SKM-1 (cell line): Measurements from ENCODE around the gene AP2B1.

Experiments
- DNase-seq: peaks from one replicate; lab custom pipeline; 2025; ENCODE audit not compliant: unreplicated experiment; lab: John Stamatoyannopoulos, UW

AP2B1 gene

GRCh38 chr17:35768797-35769196 is 181.7 kb downstream of the AP2B1 start:
- DNase-seq: no peak

DNA sequence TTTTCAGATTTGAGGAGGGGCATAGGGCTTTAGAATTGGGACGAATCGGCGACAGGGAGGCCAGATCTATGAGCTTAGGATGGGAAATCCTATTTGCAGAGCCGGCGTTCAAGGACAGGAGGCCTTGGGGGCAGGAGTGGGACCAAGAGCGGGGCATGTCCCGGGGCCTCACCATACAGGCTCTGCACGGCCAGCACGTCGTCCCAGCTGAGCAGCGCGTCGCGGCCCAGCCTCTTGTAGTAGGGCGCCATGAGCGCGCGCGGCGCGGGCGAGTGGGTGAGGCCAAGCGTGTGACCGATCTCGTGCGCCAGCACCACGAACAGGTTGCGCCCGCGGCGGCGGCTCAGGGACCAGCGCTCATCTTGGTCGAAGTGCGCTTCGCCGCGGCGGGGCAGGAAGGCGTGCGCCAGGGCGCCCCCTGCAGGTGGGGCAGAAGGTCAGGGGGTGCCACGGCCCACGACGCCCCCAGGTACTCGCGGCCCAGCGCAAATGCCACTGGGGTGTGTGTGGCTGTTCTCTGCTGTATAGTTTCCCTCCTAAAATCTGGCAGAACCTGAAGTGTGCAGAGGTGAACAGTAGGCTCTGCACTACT is 182.9 kb downstream of the AP2B1 start:
- no peak for DNase-seq

- DNase-seq: no peak
Measured at GRCh38 chr17:35773129-35773528, 186.0 kb downstream of the AP2B1 start.

DNA sequence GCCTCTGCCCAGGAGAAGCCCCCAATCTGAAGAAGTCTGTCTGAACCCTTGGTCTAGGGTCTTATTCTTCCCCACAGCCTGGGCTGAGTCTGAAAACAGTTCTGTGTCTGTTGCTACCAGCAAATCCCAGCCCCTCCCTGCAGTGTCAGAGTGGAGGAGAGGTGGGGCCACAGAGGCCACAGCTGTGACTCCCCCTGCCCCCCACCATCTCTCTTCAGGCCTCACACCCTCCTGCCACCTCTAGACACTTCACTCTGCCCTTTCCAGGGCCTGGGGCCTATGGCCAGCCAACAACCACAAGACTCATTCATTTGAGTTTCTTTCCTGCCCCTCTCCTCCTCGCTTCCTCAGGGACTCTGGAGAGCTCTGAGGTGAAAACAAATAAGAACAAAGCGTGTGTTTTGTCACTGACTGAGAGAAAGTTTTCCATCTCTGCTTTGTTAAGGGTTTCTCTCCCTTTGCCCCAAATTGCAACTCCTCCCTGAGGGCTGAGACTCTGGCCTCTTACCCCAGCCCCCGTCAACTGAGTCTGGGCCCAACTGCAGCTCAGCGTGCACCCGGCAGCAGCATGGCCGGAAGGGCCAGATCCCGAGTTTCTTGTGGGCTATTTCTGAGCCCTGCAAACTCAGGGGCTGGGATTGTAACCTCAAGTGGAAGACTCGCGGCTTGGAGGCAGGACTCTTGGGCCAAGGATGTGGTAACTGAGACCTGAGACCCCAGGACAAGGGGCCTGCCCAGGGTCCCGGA is 186.7 kb downstream of the AP2B1 start:
- DNase-seq: no peak

- no peak for DNase-seq
Measured at GRCh38 chr17:35774499-35774898, 187.4 kb downstream of the AP2B1 start.

DNA sequence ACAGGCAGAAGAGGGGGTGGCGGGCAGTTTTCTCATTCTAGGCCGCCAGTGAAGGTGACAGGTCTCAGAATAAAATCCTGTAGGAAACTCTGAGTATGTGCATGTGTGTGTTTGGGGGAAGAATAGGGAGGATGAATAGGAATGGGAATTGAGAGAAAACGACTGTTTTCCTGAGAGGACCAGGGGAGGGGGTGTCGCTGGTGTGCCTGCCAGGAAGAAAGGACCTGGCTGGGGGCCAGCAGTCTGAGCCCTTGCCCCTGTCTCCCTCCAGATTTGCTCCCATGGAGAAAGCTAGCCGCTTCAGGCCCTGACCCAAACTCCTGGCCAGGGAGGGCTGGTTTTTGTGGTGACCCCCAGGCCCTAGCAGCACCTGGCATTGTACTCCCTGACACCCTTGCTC is 187.9 kb downstream of the AP2B1 start:
- no peak for DNase-seq

DNA sequence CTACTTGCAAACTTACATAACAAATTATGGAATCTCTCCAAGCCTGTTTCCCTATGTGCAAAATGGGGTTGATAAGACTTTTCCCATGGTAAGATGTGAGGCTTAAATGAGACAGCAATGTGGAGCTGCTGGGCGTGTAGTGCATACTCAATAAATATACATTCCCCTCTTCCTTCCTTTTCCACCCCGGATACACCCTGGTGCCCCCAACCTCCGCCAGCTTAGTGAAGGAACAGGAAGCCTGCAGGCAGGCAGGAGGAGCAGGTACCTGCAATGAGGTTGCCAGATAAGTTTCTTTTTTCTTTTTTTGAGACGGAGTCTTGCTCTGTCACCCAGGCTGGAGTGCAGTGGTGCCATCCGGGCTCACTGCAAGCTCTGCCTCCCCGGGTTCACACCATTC is 188.5 kb downstream of the AP2B1 start:
- DNase-seq: no peak
